SK-N-SH (cell line): ENCODE results near the gene COL4A4. TPM values are rescaled to one million over a fixed set of nuclear protein-coding genes. Genes with fewer than 3 reads are reported as not detected.

Experiments used
- CTCF ChIA-PET: fragments of 300-600, 350-600 bp; formaldehyde crosslinking; extraction: SDS; loops from one replicate; lab custom pipeline; 2021; lab: Yijun Ruan, JAX
- POLR2A ChIA-PET: fragments of 350-600 bp; sonication (Branson Sonifier 250); formaldehyde crosslinking; extraction: SDS; loops from one replicate; lab custom pipeline; 2020; ENCODE audit warnings: antibody characterized with exemption, inconsistent platforms; lab: Yijun Ruan, JAX
- DNase-seq: peaks from one replicate; pipeline ENCODE4 v3.0.0; 2012
- H2AFZ ChIP-seq: fragments of 200-600 bp; sonication (generic); 2 replicates; pipeline ENCODE4 v1.8.1; 2016; ENCODE audit warnings: antibody characterized with exemption, mild to moderate bottlenecking, low read depth
- H3F3A ChIP-seq: fragments of 200-600 bp; sonication (generic); replicated peaks from 2 replicates; pipeline ENCODE3; 2016; ENCODE audit warnings: antibody characterized with exemption, mild to moderate bottlenecking; ENCODE audit not compliant: insufficient read depth
- H3K27ac ChIP-seq, 2 experiments: fragments of 200-500 bp in 1 of 2; fragments of 200-600 bp in 1 of 2; sonication (Bioruptor generic) in 1 of 2; sonication (generic), shearing (Covaris generic) in 1 of 2; 2 replicates each; pipeline versions ENCODE4 v1.5.1 to v1.6.1; 2014 to 2016; ENCODE audit warnings: low read depth in 2 of 2, inconsistent platforms in 1 of 2, low read length in 1 of 2, mild to moderate bottlenecking in 1 of 2, mixed read lengths in 1 of 2
- H3K27me3 ChIP-seq: fragments of 200-600 bp; sonication (generic), shearing (Covaris generic); 2 replicates; pipeline ENCODE4 v1.6.1; 2016; ENCODE audit warnings: mixed run types; ENCODE audit not compliant: insufficient read depth
- H3K36me3 ChIP-seq, 2 experiments: fragments of 200-500 bp in 1 of 2; fragments of 200-600 bp in 1 of 2; sonication (Bioruptor generic) in 1 of 2; sonication (generic) in 1 of 2; replicated peaks in 1 of 2; 2 replicates each; pipeline versions ENCODE3 to v1.5.1; 2014 to 2016; ENCODE audit warnings: low read length in 1 of 2, mild to moderate bottlenecking in 1 of 2; ENCODE audit not compliant: insufficient read depth in 2 of 2, control insufficient read depth in 1 of 2
- H3K4me1 ChIP-seq, 2 experiments: fragments of 200-500 bp in 1 of 2; fragments of 200-600 bp in 1 of 2; sonication (Bioruptor generic) in 1 of 2; sonication (generic), shearing (Covaris generic) in 1 of 2; 2 replicates each; pipeline versions ENCODE4 v1.5.1 to v1.6.1; 2014 to 2016; ENCODE audit warnings: low read depth in 1 of 2, low read length in 1 of 2, mixed run types in 1 of 2; ENCODE audit not compliant: insufficient read depth in 2 of 2, control insufficient read depth in 1 of 2
- H3K4me2 ChIP-seq: fragments of 200-600 bp; sonication (generic), shearing (Covaris generic); 2 replicates; pipeline ENCODE4 v1.6.1; 2017; ENCODE audit warnings: mixed run types
- H3K4me3 ChIP-seq, 2 experiments: fragments of 200-500 bp in 1 of 2; fragments of 200-600 bp in 1 of 2; sonication (Bioruptor generic) in 1 of 2; sonication (generic), shearing (Covaris generic) in 1 of 2; 2 replicates each; pipeline versions ENCODE4 v1.5.1 to v1.8.1; 2014 to 2016; ENCODE audit warnings: low read depth in 2 of 2, inconsistent platforms in 1 of 2, low read length in 1 of 2, mild to moderate bottlenecking in 1 of 2, mixed read lengths in 1 of 2, moderate library complexity in 1 of 2
- H3K79me2 ChIP-seq: fragments of 200-600 bp; sonication (generic); 2 replicates; pipeline ENCODE4 v1.8.1; 2017; ENCODE audit warnings: mild to moderate bottlenecking; ENCODE audit not compliant: insufficient read depth
- H3K9ac ChIP-seq: fragments of 200-600 bp; sonication (generic); 2 replicates; pipeline ENCODE4 v1.6.1; 2017; ENCODE audit warnings: mixed run types
- H3K9me2 ChIP-seq: fragments of 200-600 bp; sonication (generic); 2 replicates; pipeline ENCODE4 v1.6.1; 2017; ENCODE audit warnings: mixed run types
- H3K9me3 ChIP-seq: fragments of 200-600 bp; sonication (generic); 2 replicates; pipeline ENCODE4 v1.6.1; 2017; ENCODE audit warnings: mixed run types, mild to moderate bottlenecking, moderate library complexity
- H4K20me1 ChIP-seq: fragments of 200-600 bp; sonication (generic); 2 replicates; pipeline ENCODE4 v1.6.1; 2017; ENCODE audit warnings: mild to moderate bottlenecking, mixed run types; ENCODE audit not compliant: insufficient read depth
- CHD2 ChIP-seq: fragments of 150-350 bp; IDR thresholded peaks from 2 replicates; pipeline ENCODE4 v1.6.1; 2018; ENCODE audit warnings: low read length; ENCODE audit not compliant: partially characterized antibody
- CTCF ChIP-seq: fragments of 200-600 bp; sonication (generic); IDR thresholded peaks from 2 replicates; pipeline ENCODE4 v1.6.1; 2017; ENCODE audit warnings: antibody characterized with exemption, mild to moderate bottlenecking, moderate library complexity
- ELF1 ChIP-seq: IDR thresholded peaks from 2 replicates; pipeline ENCODE4 v1.4.0; 2012
- FOXJ3 ChIP-seq: sonication (generic); formaldehyde crosslinking; IDR thresholded peaks from 2 replicates; pipeline ENCODE4 v1.5.1; 2020; ENCODE audit warnings: mild to moderate bottlenecking, missing genetic modification reagents
- FOXM1 ChIP-seq: IDR thresholded peaks from 2 replicates; pipeline ENCODE4 v1.4.0; 2012; ENCODE audit warnings: low read depth, mild to moderate bottlenecking
- GATA2 ChIP-seq: sonication (generic); formaldehyde crosslinking; IDR thresholded peaks from 2 replicates; pipeline ENCODE4 v1.5.0; 2020; ENCODE audit warnings: mild to moderate bottlenecking, missing genetic modification reagents
- JUND ChIP-seq: IDR thresholded peaks from 2 replicates; pipeline ENCODE4 v1.4.0; 2012
- MEF2A ChIP-seq: IDR thresholded peaks from 2 replicates; pipeline ENCODE4 v1.4.0; 2012; ENCODE audit warnings: low read depth, borderline replicate concordance
- NFIC ChIP-seq: IDR thresholded peaks from 2 replicates; pipeline ENCODE4 v1.4.0; 2012; ENCODE audit warnings: borderline replicate concordance
- NRF1 ChIP-seq: IDR thresholded peaks from 2 replicates; pipeline ENCODE4 v1.6.1; 2012; ENCODE audit warnings: low read depth, mild to moderate bottlenecking, low read length
- PBX3 ChIP-seq: IDR thresholded peaks from 2 replicates; pipeline ENCODE4; 2012
- RAD21 ChIP-seq: IDR thresholded peaks from 2 replicates; pipeline ENCODE4 v1.6.1; 2012; ENCODE audit warnings: mild to moderate bottlenecking, low read length
- REST ChIP-seq: IDR thresholded peaks from 2 replicates; pipeline ENCODE4 v1.6.1; 2012; ENCODE audit warnings: mild to moderate bottlenecking, low read depth, low read length, moderate library complexity
- RFX5 ChIP-seq: IDR thresholded peaks from 2 replicates; pipeline ENCODE4 v1.6.1; 2012; ENCODE audit warnings: mild to moderate bottlenecking, improper control_type of control experiment, low read length
- SIN3A ChIP-seq: IDR thresholded peaks from 2 replicates; pipeline ENCODE4 v1.6.1; 2012; ENCODE audit warnings: low read depth, mild to moderate bottlenecking, low read length, moderate library complexity, borderline replicate concordance
- TCF12 ChIP-seq: IDR thresholded peaks from 2 replicates; pipeline ENCODE4 v1.4.0; 2012
- TEAD4 ChIP-seq: IDR thresholded peaks from 2 replicates; pipeline ENCODE4 v1.4.0; 2012; ENCODE audit warnings: mild to moderate bottlenecking, borderline replicate concordance; ENCODE audit not compliant: insufficient read depth
- USF1 ChIP-seq: IDR thresholded peaks from 2 replicates; pipeline ENCODE4 v1.4.0; 2012; ENCODE audit warnings: low read depth, borderline replicate concordance
- YY1 ChIP-seq: IDR thresholded peaks from 2 replicates; pipeline ENCODE4 v1.4.0; 2012; ENCODE audit warnings: low read depth, mild to moderate bottlenecking
- ZBTB33 ChIP-seq: IDR thresholded peaks from 2 replicates; pipeline ENCODE4 v1.4.0; 2012; ENCODE audit warnings: low read depth, borderline replicate concordance
- whole genome bisulfite sequencing: methylation state at CpG from one replicate; pipeline ENCODE4 v1.1.6; 2017; ENCODE audit warnings: low lambda C conversion rate; 5-methylcytosine and 5-hydroxymethylcytosine counted together
- polyA plus RNA-seq, 3 experiments: library from polyadenylated mRNA; depleted of rRNA; stranded (reverse); fragments of >200 nt; gene quantifications; 2 replicates each; pipeline ENCODE4 v1.2.3, GENCODE V29; 2012

The COL4A4 gene
- polyA plus RNA-seq, 1 of the 3 experiments (the other 2 are of a cell fraction) = not detected

GRCh38 chr2:226991663-226992062 lies 172.3 kb downstream of the COL4A4 start:
- H2AFZ ChIP-seq = no peak overlapping the region
- no peaks in the 10 kb centered on the region for H3K79me2 ChIP-seq
- H3K4me2 ChIP-seq = no peak overlapping the region
- H3K9me2 ChIP-seq = no peaks in the 10 kb centered on the region
- POLR2A ChIA-PET = no interaction called here
- no peak for TF ChIP-seq FOXM1
- TF ChIP-seq TEAD4 = no peak
- TF ChIP-seq FOXJ3 = no peak
- no peak for TF ChIP-seq CTCF
- no peak for TF ChIP-seq NRF1
- TF ChIP-seq TCF12 = no peak
- TF ChIP-seq MEF2A = no peak
- no peak for TF ChIP-seq SIN3A
- no peak for TF ChIP-seq YY1
- TF ChIP-seq ZBTB33 = no peak
- no peak for TF ChIP-seq ELF1
- no peak for TF ChIP-seq GATA2 (CRISPR knock-in tag)
- no peak for TF ChIP-seq CHD2
- no peak for TF ChIP-seq REST
- no peak for TF ChIP-seq USF1
- no peak for TF ChIP-seq NFIC
- TF ChIP-seq PBX3 = no peak
- TF ChIP-seq RFX5 = no peak
- no peak for TF ChIP-seq RAD21
- TF ChIP-seq JUND = no peak
- TF ChIP-seq, all 33 proteins: peak for 0
- Histone ChIP-seq H3K27me3 (no peaks in the 10 kb centered on the region), H3K36me3 (peaks cover 0 to 2% of the 10 kb centered on the region in 2 experiments), H3K9ac (no peak overlapping the region), H3K4me3 (no peak overlapping the region), H3K9me3 (no peaks in the 10 kb centered on the region), H4K20me1 (no peaks in the 10 kb centered on the region), H3K4me1 (peaks cover 0 to 2% of the 10 kb centered on the region in 2 experiments; a peak in 1 of 4 replicates), H3F3A (no peaks in the 10 kb centered on the region), H3K27ac (no peak overlapping the region)
- CTCF ChIA-PET = interaction anchor here (0.7 to 1.5 kb wide), 5 partner anchors 11 to 192 kb away, joined by 3 to 7 read pairs (median 3); partner anchors contain the start of gene IRS1
- no peak for DNase-seq
- WGBS = 89% methylated on average over 2 of the region's 2 CpGs
